Measurements from ENCODE around the gene SCAF4. TPM values are rescaled to one million over a fixed set of nuclear protein-coding genes. Genes with fewer than 3 reads are reported as not detected.

SCAF4 gene
- total and polyA plus RNA-seq, 2 donors (not counting 1 experiment from before 2014, with no cell fraction given): 42.3 to 110 TPM

GRCh38 chr21:31629972-31630711, 101.8 kb downstream of the SCAF4 start:
- Mint-ChIP-seq H3K9me3 (ENCODE audit: insufficient read depth) (no peaks in the 10 kb centered on the region), H3K4me3 (no peak overlapping the region), H3K27ac (no peak overlapping the region), H3K27me3 (no peaks in the 10 kb centered on the region), H3K4me1 (no peaks in the 10 kb centered on the region)
- Histone ChIP-seq H4K20me1 (ENCODE audit: control insufficient read depth, insufficient read depth, low read length, poor library complexity, severe bottlenecking) (no peaks in the 10 kb centered on the region), H3K79me2 (ENCODE audit: control insufficient read depth, insufficient read depth, low read length) (no peaks in the 10 kb centered on the region), H3K4me1 (ENCODE audit: control insufficient read depth in 2 of 2, insufficient read depth in 2 of 2, low read length in 2 of 2) (no peaks in the 10 kb centered on the region), H3K4me2 (replicated peaks; ENCODE audit: low read depth, low read length, poor library complexity, severe bottlenecking) (no peak overlapping the region), H3K27ac (ENCODE audit: low read length in 2 of 2) (no peak overlapping the region), H3K9ac (ENCODE audit: low read length) (no peak overlapping the region), H3K27me3 (replicated peaks in 1 of 4; ENCODE audit: control extremely low read depth in 1 of 4, control insufficient read depth in 3 of 4, insufficient read depth in 4 of 4, low read length in 3 of 4) (no peaks in the 10 kb centered on the region), H3K9me3 (ENCODE audit: control extremely low read depth in 1 of 3, control insufficient read depth in 2 of 3, insufficient read depth in 1 of 3, low read length in 2 of 3) (no peaks in the 10 kb centered on the region), H3K36me3 (replicated peaks in 1 of 2; ENCODE audit: control extremely low read depth in 1 of 2, control insufficient read depth in 1 of 2, extremely low read depth in 1 of 2, insufficient read depth in 2 of 2, low read length in 1 of 2) (no peaks in the 10 kb centered on the region), H2AFZ (ENCODE audit: insufficient read depth, low read depth, low read length, poor library complexity, severe bottlenecking) (no peak overlapping the region), H3K4me3 (ENCODE audit: control extremely low read depth in 1 of 5, extremely low read depth in 1 of 5, insufficient read depth in 1 of 5, low read depth in 2 of 5, low read length in 4 of 5) (no peak overlapping the region)
- TF ChIP-seq EZH2 (IDR thresholded peaks at IDR 0.05; ENCODE audit: borderline replicate concordance, insufficient read depth, low read depth, low read length, poor library complexity, severe bottlenecking): no peak
- no peak for TF ChIP-seq CTCF (IDR thresholded peaks at IDR 0.05)
- ChIA-PET CTCF (no interaction called here), POLR2A (no interaction called here)
- intact Hi-C loops (cut with micrococcal nuclease): no loop called here
- ATAC-seq (ENCODE audit: low read depth) (no peak), DNase-seq (no peak)
- WGBS (ENCODE audit: insufficient coverage): 91% methylated on average over 7 of the region's 8 CpGs

- Histone ChIP-seq H3K4me2 (replicated peaks; ENCODE audit: low read depth, low read length, poor library complexity, severe bottlenecking) (no peak overlapping the region), H3K36me3 (replicated peaks in 1 of 2; ENCODE audit: control extremely low read depth in 1 of 2, control insufficient read depth in 1 of 2, extremely low read depth in 1 of 2, insufficient read depth in 2 of 2, low read length in 1 of 2) (no peaks in the 10 kb centered on the region), H3K79me2 (ENCODE audit: control insufficient read depth, insufficient read depth, low read length) (no peaks in the 10 kb centered on the region), H3K27me3 (replicated peaks in 1 of 4; ENCODE audit: control extremely low read depth in 1 of 4, control insufficient read depth in 3 of 4, insufficient read depth in 4 of 4, low read length in 3 of 4) (no peaks in the 10 kb centered on the region), H3K9me3 (ENCODE audit: control extremely low read depth in 1 of 3, control insufficient read depth in 2 of 3, insufficient read depth in 1 of 3, low read length in 2 of 3) (no peaks in the 10 kb centered on the region), H3K4me1 (ENCODE audit: control insufficient read depth in 2 of 2, insufficient read depth in 2 of 2, low read length in 2 of 2) (no peaks in the 10 kb centered on the region), H4K20me1 (ENCODE audit: control insufficient read depth, insufficient read depth, low read length, poor library complexity, severe bottlenecking) (no peaks in the 10 kb centered on the region), H3K9ac (ENCODE audit: low read length) (no peak overlapping the region), H3K4me3 (ENCODE audit: control extremely low read depth in 1 of 5, extremely low read depth in 1 of 5, insufficient read depth in 1 of 5, low read depth in 2 of 5, low read length in 4 of 5) (no peak overlapping the region), H3K27ac (ENCODE audit: low read length in 2 of 2) (no peak overlapping the region), H2AFZ (ENCODE audit: insufficient read depth, low read depth, low read length, poor library complexity, severe bottlenecking) (no peak overlapping the region)
- ATAC-seq (ENCODE audit: low read depth) (no peak), DNase-seq (no peak)
- no peak overlapping the region for H3K4me3 Mint-ChIP-seq
- WGBS (ENCODE audit: insufficient coverage): 95% methylated on average over 11 of the region's 11 CpGs
- H3K27ac Mint-ChIP-seq: no peak overlapping the region
- TF ChIP-seq CTCF (IDR thresholded peaks at IDR 0.05) (no peak), EZH2 (IDR thresholded peaks at IDR 0.05; ENCODE audit: borderline replicate concordance, insufficient read depth, low read depth, low read length, poor library complexity, severe bottlenecking) (no peak)
- no peaks in the 10 kb centered on the region for H3K9me3 Mint-ChIP-seq (ENCODE audit: insufficient read depth)
- POLR2A ChIA-PET: no interaction called here
- H3K27me3 Mint-ChIP-seq: no peaks in the 10 kb centered on the region
- H3K4me1 Mint-ChIP-seq: peaks cover 3% of the 10 kb centered on the region
- CTCF ChIA-PET: interaction anchor here (1.1 kb wide), 1 partner anchor 126 kb away, joined by 3 read pairs; no protein-coding TSS in a partner anchor
- intact Hi-C loops (cut with micrococcal nuclease): no loop called here
Observed at GRCh38 chr21:31624961-31625491, 106.9 kb downstream of the SCAF4 start.
